ENCODE measurements around the gene POM121L12.

Gene POM121L12

GRCh38 chr7:53060066-53060465 is 24.6 kb downstream of the POM121L12 start:
- DNase-seq (ENCODE audit: low spot score) = no peak
- Histone ChIP-seq H3K27ac (no peak overlapping the region), H3K4me3 (no peak overlapping the region)
- TF ChIP-seq CTCF (IDR thresholded peaks at IDR 0.05) = no peak

GRCh38 chr7:53062796-53063195 is 27.4 kb downstream of the POM121L12 start:
- no peak overlapping the region for H3K27ac ChIP-seq
- DNase-seq (ENCODE audit: low spot score) = no peak
- no peak for TF ChIP-seq CTCF (IDR thresholded peaks at IDR 0.05)
- H3K4me3 ChIP-seq = no peak overlapping the region

- Histone ChIP-seq H3K4me3 (no peak overlapping the region), H3K27ac (no peak overlapping the region)
- no peak for TF ChIP-seq CTCF (IDR thresholded peaks at IDR 0.05)
- no peak for DNase-seq (ENCODE audit: low spot score)
Measured at GRCh38 chr7:53068673-53069072, 33.2 kb downstream of the POM121L12 start.

GRCh38 chr7:53070883-53071282 is 35.5 kb downstream of the POM121L12 start:
- Histone ChIP-seq H3K4me3 (no peak overlapping the region), H3K27ac (no peak overlapping the region)
- no peak for DNase-seq (ENCODE audit: low spot score)
- no peak for TF ChIP-seq CTCF (IDR thresholded peaks at IDR 0.05)

All from coronary artery (tissue), 2 donors.